Urinary bladder (tissue), 4 donors: ENCODE measurements around the gene TAF11L12. TPM values are rescaled to one million over a fixed set of nuclear protein-coding genes. Genes with fewer than 3 reads are reported as not detected.
"Not testable (repeated sequence)": the region's sequence is repeated elsewhere in the genome, so short reads cannot be mapped to it uniquely, and the experiment has no call there.

Experiments
- DNase-seq: peaks from one replicate; pipeline ENCODE4 v3.0.0-alpha.2; 2015; ENCODE audit errors: extremely low spot score
- H3K27ac ChIP-seq: one replicate; pipeline ENCODE4 v1.5.1; 2013; ENCODE audit warnings: low read depth, mild to moderate bottlenecking, moderate library complexity
- H3K36me3 ChIP-seq: one replicate; pipeline ENCODE4 v1.6.1; 2013; ENCODE audit warnings: mild to moderate bottlenecking, moderate library complexity; ENCODE audit not compliant: insufficient read depth
- H3K4me1 ChIP-seq: one replicate; pipeline ENCODE4 v1.6.1; 2013; ENCODE audit warnings: mild to moderate bottlenecking, moderate library complexity; ENCODE audit not compliant: insufficient read depth
- H3K4me3 ChIP-seq: one replicate; pipeline ENCODE4 v1.5.1; 2013; ENCODE audit warnings: low read depth, low read length
- WGBS: extraction: QIAGEN DNeasy Blood & Tissue Kit; methylation state at CpG from one replicate; pipeline ENCODE4 v1.1.7; 2013; 5-methylcytosine and 5-hydroxymethylcytosine counted together
- polyA plus RNA-seq: library from polyadenylated mRNA; stranded (reverse); fragments of 200-250 nt; gene quantifications from one replicate; pipeline ENCODE4 v1.2.3, GENCODE V29; 2013
- small RNA-seq: library from RNA; depleted of rRNA; stranded (forward); fragments of <200 nt; gene quantifications from one replicate; pipeline ENCODE3, GENCODE V24; 2014
- total RNA-seq: library from RNA; depleted of rRNA; stranded (reverse); fragments of >200 nt; gene quantifications from one replicate; pipeline ENCODE4 v1.2.3, GENCODE V29; 2014
- donor health status: healthy with polysubstance abuse.
- donor health status: healthy.

Gene TAF11L12
- total and polyA plus RNA-seq, 2 donors = not detected

- not testable (repeated sequence) for H3K27ac ChIP-seq, H3K4me3 ChIP-seq, DNase-seq, H3K4me1 ChIP-seq, H3K36me3 ChIP-seq
- 97% methylated on average over 10 of the region's 10 CpGs for WGBS
Observed at GRCh38 chr5:17649232-17649631, 39.0 kb downstream of the TAF11L12 start.

DNA sequence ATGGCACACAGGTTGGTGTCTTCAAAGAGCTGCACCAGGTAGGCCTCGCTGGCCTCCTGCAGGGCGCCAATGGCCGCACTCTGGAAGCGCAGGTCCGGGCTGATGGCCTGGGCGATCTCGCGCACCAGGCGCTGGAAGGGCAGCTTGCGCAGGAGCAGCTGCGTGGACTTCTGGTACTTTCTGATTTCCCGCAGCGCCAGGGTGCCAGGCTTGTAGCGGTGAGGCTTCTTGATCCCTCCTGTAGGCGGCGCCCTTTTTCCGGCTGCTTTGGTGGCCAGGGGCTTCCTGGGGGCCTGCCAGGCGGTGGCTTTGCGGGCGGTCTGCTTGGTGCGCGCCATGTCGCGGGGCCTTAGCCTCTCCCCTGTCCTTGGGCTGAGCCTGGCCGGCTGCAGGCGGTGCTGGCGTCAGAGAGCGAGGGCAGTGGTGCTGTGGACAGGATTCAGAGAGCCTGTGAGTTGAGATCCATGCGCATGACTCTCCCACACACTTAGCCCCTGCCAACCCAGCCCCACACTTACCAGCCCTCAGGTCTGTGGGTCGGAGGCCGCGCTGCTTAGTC lies 45.1 kb downstream of the TAF11L12 start:
- not testable (repeated sequence) for H3K27ac ChIP-seq, DNase-seq, H3K4me3 ChIP-seq, H3K4me1 ChIP-seq, H3K36me3 ChIP-seq
- WGBS = 97% methylated on average over 32 of the region's 32 CpGs

DNA sequence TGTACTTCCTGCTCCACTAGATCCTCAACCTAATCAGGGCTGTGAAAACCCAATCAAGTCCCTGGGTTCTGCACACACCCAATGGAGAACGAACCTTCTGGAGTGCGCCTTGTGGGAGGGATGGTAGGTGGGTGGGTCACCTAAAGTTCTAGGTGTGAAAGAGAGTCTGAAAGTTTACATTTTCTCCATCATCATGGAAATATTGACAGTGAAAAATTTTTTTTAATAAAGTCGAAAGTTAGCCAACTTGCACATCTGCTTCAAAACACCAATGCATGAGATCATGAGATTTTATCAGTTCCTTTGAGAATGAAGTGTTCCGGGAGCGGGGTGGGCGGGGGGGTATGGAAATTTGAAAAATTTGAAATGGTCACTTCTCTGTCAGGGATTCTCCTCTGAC lies 45.7 kb downstream of the TAF11L12 start:
- no peaks in the 10 kb centered on the region for H3K36me3 ChIP-seq
- no peaks in the 10 kb centered on the region for H3K4me1 ChIP-seq
- no peak overlapping the region for H3K4me3 ChIP-seq
- WGBS = 68% methylated on average over 6 of the region's 6 CpGs
- no peak overlapping the region for H3K27ac ChIP-seq
- no peak for DNase-seq

Small RNA genes lying within 50 kb of the gene (small RNA-seq; reads per million reads assigned to genes)
- not detected for gene AC233724.1
- not detected for gene AC233724.2
- gene AC233724.3 = not detected
- not detected for gene AC233724.4
- gene AC233724.6 = not detected
- not detected for gene AC233724.7

Other genes starting within 250 kb of the TAF11L12 start
- gene TAF11L2, start 112.2 kb upstream of the TAF11L12 start, total RNA-seq = not detected
- gene TAF11L2, start 112.2 kb upstream of the TAF11L12 start, polyA plus RNA-seq = not detected
- not detected for gene TAF11L3, start 92.0 kb upstream of the TAF11L12 start, total RNA-seq
- not detected for gene TAF11L3, start 92.0 kb upstream of the TAF11L12 start, polyA plus RNA-seq
- gene TAF11L4, start 88.6 kb upstream of the TAF11L12 start, total RNA-seq = not detected
- not detected for gene TAF11L4, start 88.6 kb upstream of the TAF11L12 start, polyA plus RNA-seq
- gene TAF11L5, start 85.2 kb upstream of the TAF11L12 start, total RNA-seq = not detected
- not detected for gene TAF11L5, start 85.2 kb upstream of the TAF11L12 start, polyA plus RNA-seq
- gene TAF11L6, start 81.7 kb upstream of the TAF11L12 start, total RNA-seq = not detected
- not detected for gene TAF11L6, start 81.7 kb upstream of the TAF11L12 start, polyA plus RNA-seq
- not detected for gene TAF11L7, start 24.6 kb upstream of the TAF11L12 start, total RNA-seq
- not detected for gene TAF11L7, start 24.6 kb upstream of the TAF11L12 start, polyA plus RNA-seq
- not detected for gene TAF11L8, start 19.4 kb upstream of the TAF11L12 start, total RNA-seq
- not detected for gene TAF11L8, start 19.4 kb upstream of the TAF11L12 start, polyA plus RNA-seq
- not detected for gene TAF11L9, start 16.0 kb upstream of the TAF11L12 start, total RNA-seq
- gene TAF11L9, start 16.0 kb upstream of the TAF11L12 start, polyA plus RNA-seq = not detected
- not detected for gene TAF11L10, start 12.6 kb upstream of the TAF11L12 start, total RNA-seq
- gene TAF11L10, start 12.6 kb upstream of the TAF11L12 start, polyA plus RNA-seq = not detected
- gene TAF11L11, start 6.2 kb upstream of the TAF11L12 start, total RNA-seq = not detected
- not detected for gene TAF11L11, start 6.2 kb upstream of the TAF11L12 start, polyA plus RNA-seq
- not detected for gene TAF11L13, start 21.7 kb downstream of the TAF11L12 start, total RNA-seq
- gene TAF11L13, start 21.7 kb downstream of the TAF11L12 start, polyA plus RNA-seq = not detected
- gene TAF11L14, start 24.1 kb downstream of the TAF11L12 start, total RNA-seq = not detected
- not detected for gene TAF11L14, start 24.1 kb downstream of the TAF11L12 start, polyA plus RNA-seq